ENCODE measurements around the gene LSG1. TPM values are rescaled to one million over a fixed set of nuclear protein-coding genes. Genes with fewer than 3 reads are reported as not detected.

Gene LSG1
- total RNA-seq, 3 donors from 2014 or later (not counting 1 experiment from before 2014, with no cell fraction given): 56.4 to 67.6 (median 64.9) TPM

DNA sequence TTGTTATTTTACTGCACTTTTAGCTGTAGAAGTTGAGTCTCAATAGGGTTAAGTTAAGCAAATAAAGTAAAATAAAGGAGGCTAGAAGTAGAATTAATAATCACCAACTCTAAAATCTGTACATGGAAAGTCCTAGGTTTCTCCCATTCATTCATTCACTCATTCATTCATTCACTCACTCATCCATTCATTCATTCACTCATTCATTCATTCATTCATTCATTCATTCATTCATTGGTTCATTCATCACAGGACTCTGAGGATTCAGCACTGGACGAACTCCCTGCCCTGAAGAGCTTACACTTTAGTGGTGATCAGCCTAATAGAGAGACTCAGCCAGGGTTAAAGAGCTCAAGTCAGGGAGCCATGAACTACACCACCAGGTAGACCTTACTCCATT lies 4.5 kb upstream of the LSG1 start:
- Histone ChIP-seq H3K27me3 (ENCODE audit: control insufficient read depth, insufficient read depth, low read length) (no peaks in the 10 kb centered on the region), H3K27ac (ENCODE audit: low read length) (no peak overlapping the region), H3K4me3 (ENCODE audit: low read length) (no peak overlapping the region), H3K36me3 (ENCODE audit: control insufficient read depth, insufficient read depth, low read length) (no peaks in the 10 kb centered on the region), H3K4me1 (ENCODE audit: control insufficient read depth, insufficient read depth, low read length) (peaks cover 6% of the 10 kb centered on the region), H3K9me3 (ENCODE audit: control insufficient read depth, insufficient read depth, low read length) (no peaks in the 10 kb centered on the region)
- 100% methylated on average over 1 of the region's 1 CpG for WGBS (ENCODE audit: insufficient coverage)
- Mint-ChIP-seq H3K36me3 (no peaks in the 10 kb centered on the region), H3K4me1 (peaks cover 15 to 16% of the 10 kb centered on the region in 2 donors), H3K27me3 (ENCODE audit: low read depth in 2 of 2) (peaks cover 0 to 6% of the 10 kb centered on the region in 2 donors), H3K9me3 (no peaks in the 10 kb centered on the region), H3K27ac (no peak overlapping the region), H3K4me3 (no peak overlapping the region)
- TF ChIP-seq, protein P1, sequence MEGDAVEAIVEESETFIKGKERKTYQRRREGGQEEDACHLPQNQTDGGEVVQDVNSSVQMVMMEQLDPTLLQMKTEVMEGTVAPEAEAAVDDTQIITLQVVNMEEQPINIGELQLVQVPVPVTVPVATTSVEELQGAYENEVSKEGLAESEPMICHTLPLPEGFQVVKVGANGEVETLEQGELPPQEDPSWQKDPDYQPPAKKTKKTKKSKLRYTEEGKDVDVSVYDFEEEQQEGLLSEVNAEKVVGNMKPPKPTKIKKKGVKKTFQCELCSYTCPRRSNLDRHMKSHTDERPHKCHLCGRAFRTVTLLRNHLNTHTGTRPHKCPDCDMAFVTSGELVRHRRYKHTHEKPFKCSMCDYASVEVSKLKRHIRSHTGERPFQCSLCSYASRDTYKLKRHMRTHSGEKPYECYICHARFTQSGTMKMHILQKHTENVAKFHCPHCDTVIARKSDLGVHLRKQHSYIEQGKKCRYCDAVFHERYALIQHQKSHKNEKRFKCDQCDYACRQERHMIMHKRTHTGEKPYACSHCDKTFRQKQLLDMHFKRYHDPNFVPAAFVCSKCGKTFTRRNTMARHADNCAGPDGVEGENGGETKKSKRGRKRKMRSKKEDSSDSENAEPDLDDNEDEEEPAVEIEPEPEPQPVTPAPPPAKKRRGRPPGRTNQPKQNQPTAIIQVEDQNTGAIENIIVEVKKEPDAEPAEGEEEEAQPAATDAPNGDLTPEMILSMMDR (IDR thresholded peaks at IDR 0.05): no peak
- intact Hi-C loops (cut with micrococcal nuclease): no loop called here
- no peak for DNase-seq
- no peak for ATAC-seq

- DNase-seq: no peak
- Mint-ChIP-seq H3K36me3 (no peaks in the 10 kb centered on the region), H3K4me1 (peaks cover 19 to 20% of the 10 kb centered on the region in 2 donors), H3K27ac (no peak overlapping the region), H3K27me3 (ENCODE audit: low read depth in 2 of 2) (peaks cover 0 to 6% of the 10 kb centered on the region in 2 donors), H3K9me3 (no peaks in the 10 kb centered on the region), H3K4me3 (no peak overlapping the region)
- Histone ChIP-seq H3K27me3 (ENCODE audit: control insufficient read depth, insufficient read depth, low read length) (no peaks in the 10 kb centered on the region), H3K9me3 (ENCODE audit: control insufficient read depth, insufficient read depth, low read length) (no peaks in the 10 kb centered on the region), H3K27ac (ENCODE audit: low read length) (no peak overlapping the region), H3K4me1 (ENCODE audit: control insufficient read depth, insufficient read depth, low read length) (peaks cover 12% of the 10 kb centered on the region), H3K36me3 (ENCODE audit: control insufficient read depth, insufficient read depth, low read length) (no peaks in the 10 kb centered on the region), H3K4me3 (ENCODE audit: low read length) (no peak overlapping the region)
- ATAC-seq: no peak
- WGBS (ENCODE audit: insufficient coverage): 55% methylated on average over 2 of the region's 4 CpGs
- intact Hi-C loops (cut with micrococcal nuclease): no loop called here
- TF ChIP-seq, protein P1 (IDR thresholded peaks at IDR 0.05): no peak
Observed at GRCh38 chr3:194675680-194676079, 3.7 kb upstream of the LSG1 start.

DNA sequence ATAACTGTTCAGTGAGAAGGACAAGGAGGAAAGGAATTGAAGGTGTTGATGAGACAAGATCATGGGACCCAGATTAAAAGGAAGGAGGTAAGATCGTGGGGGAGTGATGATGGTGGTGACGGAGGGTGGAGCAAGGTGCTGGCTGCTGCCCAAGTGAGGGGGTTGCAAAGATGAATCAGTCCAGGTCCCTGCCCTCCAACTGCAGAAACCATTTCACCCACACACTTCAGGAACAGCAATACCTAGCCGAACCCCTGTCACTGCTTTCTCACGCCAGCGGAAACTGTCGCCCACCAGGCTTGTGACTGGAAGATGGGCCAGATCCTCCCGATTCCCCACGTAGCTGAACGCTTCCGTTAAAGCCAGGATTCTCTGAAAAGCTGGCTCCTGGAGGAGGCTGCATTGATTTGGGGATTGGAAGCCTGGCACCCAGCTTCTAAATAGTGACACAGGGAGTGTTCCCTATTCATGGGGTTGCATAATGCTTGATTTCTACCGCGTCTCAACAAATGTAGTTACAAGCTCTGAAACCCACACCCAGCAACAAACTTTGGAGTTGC lies 3.2 kb upstream of the LSG1 start:
- Mint-ChIP-seq H3K27ac (no peak overlapping the region), H3K27me3 (ENCODE audit: low read depth in 2 of 2) (peaks cover 0 to 6% of the 10 kb centered on the region in 2 donors), H3K4me3 (no peak overlapping the region), H3K36me3 (no peaks in the 10 kb centered on the region), H3K4me1 (peaks cover 19 to 26% of the 10 kb centered on the region in 2 donors), H3K9me3 (no peaks in the 10 kb centered on the region)
- intact Hi-C loops (cut with micrococcal nuclease): no loop called here
- Histone ChIP-seq H3K27ac (ENCODE audit: low read length) (no peak overlapping the region), H3K4me1 (ENCODE audit: control insufficient read depth, insufficient read depth, low read length) (peaks cover 14% of the 10 kb centered on the region), H3K36me3 (ENCODE audit: control insufficient read depth, insufficient read depth, low read length) (no peaks in the 10 kb centered on the region), H3K4me3 (ENCODE audit: low read length) (no peak overlapping the region), H3K9me3 (ENCODE audit: control insufficient read depth, insufficient read depth, low read length) (no peaks in the 10 kb centered on the region), H3K27me3 (ENCODE audit: control insufficient read depth, insufficient read depth, low read length) (no peaks in the 10 kb centered on the region)
- TF ChIP-seq, protein P1 (IDR thresholded peaks at IDR 0.05): no peak
- DNase-seq: no peak
- no peak for ATAC-seq
- WGBS (ENCODE audit: insufficient coverage): 76% methylated on average over 12 of the region's 12 CpGs

GRCh38 chr3:194673761-194674160 lies 1.8 kb upstream of the LSG1 start:
- intact Hi-C loops (cut with micrococcal nuclease): loop anchor here (2.0 to 5.0 kb wide), 3 partner anchors 13 to 849 kb away; no protein-coding TSS in a partner anchor
- H3K27ac Mint-ChIP-seq: no peak overlapping the region
- H3K4me1 Mint-ChIP-seq: peaks cover 20 to 36% of the 10 kb centered on the region in 2 donors
- H3K36me3 ChIP-seq (ENCODE audit: control insufficient read depth, insufficient read depth, low read length): peaks cover 11% of the 10 kb centered on the region
- DNase-seq (no peak), ATAC-seq (no peak)
- peaks cover 0 to 6% of the 10 kb centered on the region in 2 donors for H3K27me3 Mint-ChIP-seq (ENCODE audit: low read depth in 2 of 2)
- peak overlapping the region; percentile 21 for H3K4me3 Mint-ChIP-seq
- H3K27me3 ChIP-seq (ENCODE audit: control insufficient read depth, insufficient read depth, low read length): no peaks in the 10 kb centered on the region
- TF ChIP-seq, protein P1 (IDR thresholded peaks at IDR 0.05): no peak
- peaks cover 14% of the 10 kb centered on the region for H3K4me1 ChIP-seq (ENCODE audit: control insufficient read depth, insufficient read depth, low read length)
- no peak overlapping the region for H3K27ac ChIP-seq (ENCODE audit: low read length)
- H3K36me3 Mint-ChIP-seq: no peaks in the 10 kb centered on the region
- 90% methylated on average over 3 of the region's 3 CpGs for WGBS (ENCODE audit: insufficient coverage)
- no peak overlapping the region for H3K4me3 ChIP-seq (ENCODE audit: low read length)
- H3K9me3 Mint-ChIP-seq: no peaks in the 10 kb centered on the region
- H3K9me3 ChIP-seq (ENCODE audit: control insufficient read depth, insufficient read depth, low read length): no peaks in the 10 kb centered on the region

Data from natural killer cell (primary cell).